HEK293T (cell line): ENCODE data around the gene KCNH1.

Experiments used
- ARNT ChIP-seq: fragments of 450-650 bp; IDR thresholded peaks from 2 replicates; pipeline ENCODE4 v1.6.1; 2017; ENCODE audit warnings: mild to moderate bottlenecking
- BHLHE40 ChIP-seq: fragments of 450-650 bp; IDR thresholded peaks from 2 replicates; pipeline ENCODE4 v1.6.1; 2016; ENCODE audit warnings: mild to moderate bottlenecking, moderate library complexity, borderline replicate concordance
- CTBP1 ChIP-seq: fragments of 450-650 bp; IDR thresholded peaks from 2 replicates; pipeline ENCODE4 v1.6.1; 2016; ENCODE audit warnings: borderline replicate concordance
- ELF4 ChIP-seq: fragments of 450-650 bp; IDR thresholded peaks from 2 replicates; pipeline ENCODE4 v1.6.1; 2017; ENCODE audit warnings: antibody characterized with exemption
- FOXA1 ChIP-seq: fragments of 450-650 bp; IDR thresholded peaks from 2 replicates; pipeline ENCODE4 v1.6.1; 2016; ENCODE audit warnings: mild to moderate bottlenecking
- HDGF ChIP-seq: fragments of 450-650 bp; IDR thresholded peaks from 2 replicates; pipeline ENCODE4 v1.6.1; 2017; ENCODE audit warnings: antibody characterized with exemption, borderline replicate concordance
- L3MBTL2 ChIP-seq: fragments of 450-650 bp; conservative IDR thresholded peaks from 2 replicates; pipeline ENCODE4 v1.6.1; 2016; ENCODE audit warnings: mild to moderate bottlenecking
- PKNOX1 ChIP-seq: fragments of 450-650 bp; IDR thresholded peaks from 2 replicates; pipeline ENCODE4 v1.6.1; 2016
- SP1 ChIP-seq: fragments of 450-650 bp; IDR thresholded peaks from 2 replicates; pipeline ENCODE4 v1.6.1; 2017
- TARDBP ChIP-seq: fragments of 450-650 bp; IDR thresholded peaks from 2 replicates; pipeline ENCODE4 v1.6.1; 2016

- no peak for TF ChIP-seq FOXA1
- no peak for TF ChIP-seq BHLHE40
- no peak for TF ChIP-seq HDGF
- no peak for TF ChIP-seq SP1
- TF ChIP-seq TARDBP = no peak
- no peak for TF ChIP-seq ELF4
- TF ChIP-seq ARNT = no peak
- TF ChIP-seq L3MBTL2 = no peak
- TF ChIP-seq PKNOX1 = no peak
- no peak for TF ChIP-seq CTBP1
Measured at GRCh38 chr1:210796421-210796820, 337.5 kb downstream of the KCNH1 start.
